T-helper 2 cell treated with Interferon-gamma antibody and Interleukin-4, amounts not matched to agents 5 μg/mL and 100 μg/mL, for 36 hours (primary cell): ENCODE data around the gene NDUFV3.
"Not testable (repeated sequence)": the region's sequence is repeated elsewhere in the genome, so short reads cannot be mapped to it uniquely, and the experiment has no call there.

Experiments used
- DNase-seq: peaks from one replicate; pipeline ENCODE4 v3.0.0; 2021; ENCODE audit warnings: low spot score
- H3K27ac Mint-ChIP-seq: one replicate; pipeline ENCODE4 v1.8.0; 2021; ENCODE audit warnings: mild to moderate bottlenecking, mixed read lengths
- H3K27me3 Mint-ChIP-seq: one replicate; pipeline ENCODE4 v1.8.0; 2021; ENCODE audit warnings: low read depth, mixed read lengths
- H3K36me3 Mint-ChIP-seq: one replicate; pipeline ENCODE4 v1.8.0; 2021; ENCODE audit warnings: low read depth, mixed read lengths
- H3K4me1 Mint-ChIP-seq: one replicate; pipeline ENCODE4 v1.8.0; 2021; ENCODE audit warnings: low read depth, mixed read lengths
- H3K4me3 Mint-ChIP-seq: one replicate; pipeline ENCODE4 v1.8.0; 2022; ENCODE audit warnings: mild to moderate bottlenecking, moderate library complexity, mixed read lengths
- H3K9me3 Mint-ChIP-seq: one replicate; pipeline ENCODE4 v1.8.0; 2021; ENCODE audit warnings: mixed read lengths

NDUFV3 gene

GRCh38 chr21:42892931-42893755 lies at the start of gene NDUFV3:
Gene NDUFV3 (plus strand): TSS chr21:42893309. CDS start chr21:42893334, 25 bp downstream.
- Mint-ChIP-seq H3K27me3 (no peaks in the 10 kb centered on the region), H3K36me3 (peaks cover 12% of the 10 kb centered on the region), H3K9me3 (no peaks in the 10 kb centered on the region), H3K27ac (peak within 1 kb of the TSS; percentile 93), H3K4me3 (peak within 1 kb of the TSS; percentile 90), H3K4me1 (peaks cover 9% of the 10 kb centered on the region)
- peak; percentile 99 for DNase-seq

- Mint-ChIP-seq H3K4me1 (no peaks in the 10 kb centered on the region), H3K27me3 (no peaks in the 10 kb centered on the region)
These were observed 48.5 kb upstream of the NDUFV3 start for GRCh38 chr21:42844411-42845113.

GRCh38 chr21:42845296-42845965 lies 47.7 kb upstream of the NDUFV3 start:
- no peak for DNase-seq
- Mint-ChIP-seq H3K27me3 (no peaks in the 10 kb centered on the region), H3K9me3 (no peaks in the 10 kb centered on the region), H3K36me3 (peaks cover 29% of the 10 kb centered on the region), H3K4me1 (no peaks in the 10 kb centered on the region), H3K4me3 (no peak overlapping the region), H3K27ac (no peak overlapping the region)

More at GRCh38 chr21:42844411-42845113, 48.5 kb upstream of the NDUFV3 start:
- Mint-ChIP-seq H3K4me3 (no peak overlapping the region), H3K27ac (no peak overlapping the region), H3K36me3 (peaks cover 29% of the 10 kb centered on the region), H3K9me3 (no peaks in the 10 kb centered on the region)
- DNase-seq, result no peak

GRCh38 chr21:42846221-42846620 lies 46.9 kb upstream of the NDUFV3 start:
- DNase-seq, result no peak
- Mint-ChIP-seq H3K27ac (peak overlapping the region; percentile 26), H3K27me3 (no peaks in the 10 kb centered on the region), H3K4me3 (no peak overlapping the region), H3K9me3 (no peaks in the 10 kb centered on the region), H3K36me3 (peaks cover 35% of the 10 kb centered on the region), H3K4me1 (no peaks in the 10 kb centered on the region)

GRCh38 chr21:42847051-42847707 lies 45.9 kb upstream of the NDUFV3 start:
- Mint-ChIP-seq H3K9me3 (no peaks in the 10 kb centered on the region), H3K4me3 (no peak overlapping the region), H3K36me3 (peaks cover 40% of the 10 kb centered on the region), H3K27ac (peak overlapping the region; percentile 16), H3K4me1 (no peaks in the 10 kb centered on the region), H3K27me3 (no peaks in the 10 kb centered on the region)
- DNase-seq, result no peak

GRCh38 chr21:42847726-42848125 lies 45.4 kb upstream of the NDUFV3 start:
- no peaks in the 10 kb centered on the region for H3K9me3 Mint-ChIP-seq
- peaks cover 39% of the 10 kb centered on the region for H3K36me3 Mint-ChIP-seq
- no peak overlapping the region for H3K4me3 Mint-ChIP-seq
- H3K27me3 Mint-ChIP-seq, result no peaks in the 10 kb centered on the region
- no peak for DNase-seq
- H3K27ac Mint-ChIP-seq, result no peak overlapping the region
- H3K4me1 Mint-ChIP-seq, result no peaks in the 10 kb centered on the region

- peaks cover 38% of the 10 kb centered on the region for H3K36me3 Mint-ChIP-seq
- H3K4me3 Mint-ChIP-seq, H3K27ac Mint-ChIP-seq: not testable (repeated sequence)
These were observed 44.8 kb upstream of the NDUFV3 start for GRCh38 chr21:42848144-42848931.

GRCh38 chr21:42848932-42849758 lies 44.0 kb upstream of the NDUFV3 start:
- Mint-ChIP-seq H3K4me3 (no peak overlapping the region), H3K9me3 (no peaks in the 10 kb centered on the region), H3K27ac (peak overlapping the region; percentile 52), H3K4me1 (no peaks in the 10 kb centered on the region), H3K27me3 (no peaks in the 10 kb centered on the region), H3K36me3 (peaks cover 36% of the 10 kb centered on the region)
- no peak for DNase-seq

More at GRCh38 chr21:42848144-42848931, 44.8 kb upstream of the NDUFV3 start:
- not testable (repeated sequence) for H3K27me3 Mint-ChIP-seq, H3K4me1 Mint-ChIP-seq, H3K9me3 Mint-ChIP-seq, DNase-seq

- peak overlapping the region; percentile 52 for H3K27ac Mint-ChIP-seq
- no peaks in the 10 kb centered on the region for H3K4me1 Mint-ChIP-seq
- peaks cover 36% of the 10 kb centered on the region for H3K36me3 Mint-ChIP-seq
These were observed 43.2 kb upstream of the NDUFV3 start for GRCh38 chr21:42849759-42850412.

GRCh38 chr21:42850463-42850862 lies 42.6 kb upstream of the NDUFV3 start:
- Mint-ChIP-seq H3K9me3 (no peaks in the 10 kb centered on the region), H3K4me3 (no peak overlapping the region), H3K27ac (no peak overlapping the region), H3K4me1 (no peaks in the 10 kb centered on the region), H3K36me3 (peaks cover 35% of the 10 kb centered on the region), H3K27me3 (no peaks in the 10 kb centered on the region)
- no peak for DNase-seq

More at GRCh38 chr21:42849759-42850412, 43.2 kb upstream of the NDUFV3 start:
- Mint-ChIP-seq H3K4me3 (no peak overlapping the region), H3K9me3 (no peaks in the 10 kb centered on the region), H3K27me3 (no peaks in the 10 kb centered on the region)
- DNase-seq, result no peak

GRCh38 chr21:42850866-42851391 lies 42.2 kb upstream of the NDUFV3 start:
- no peak overlapping the region for H3K27ac Mint-ChIP-seq
- H3K9me3 Mint-ChIP-seq, result no peaks in the 10 kb centered on the region
- peak; percentile 21 for DNase-seq
- no peaks in the 10 kb centered on the region for H3K4me1 Mint-ChIP-seq
- peaks cover 39% of the 10 kb centered on the region for H3K36me3 Mint-ChIP-seq
- H3K27me3 Mint-ChIP-seq, result no peaks in the 10 kb centered on the region
- no peak overlapping the region for H3K4me3 Mint-ChIP-seq
